ENCODE data around the gene PDPN.
"Not testable (repeated sequence)": the region's sequence is repeated elsewhere in the genome, so short reads cannot be mapped to it uniquely, and the experiment has no call there.

PDPN gene

GRCh38 chr1:13583595-13583965 is at the start of gene PDPN:
PDPN (plus strand) TSS chr1:13583832; CDS start chr1:13584034, 202 bp downstream.
- no peak for DNase-seq

- DNase-seq: no peak
These were observed 48.4 kb upstream of the PDPN start for GRCh38 chr1:13535227-13535626.

GRCh38 chr1:13536571-13536970 is 47.1 kb upstream of the PDPN start:
- DNase-seq: no peak

- DNase-seq: no peak
These were observed 44.8 kb upstream of the PDPN start for GRCh38 chr1:13538832-13539231.

- no peak for DNase-seq
These were observed 43.9 kb upstream of the PDPN start for GRCh38 chr1:13539683-13540082.

GRCh38 chr1:13540866-13541265 is 42.8 kb upstream of the PDPN start:
- no peak for DNase-seq

- DNase-seq: no peak
These were observed 42.0 kb upstream of the PDPN start for GRCh38 chr1:13541435-13542215.

GRCh38 chr1:13543451-13544220 is 40.0 kb upstream of the PDPN start:
- DNase-seq: no peak

GRCh38 chr1:13544221-13544556 is 39.4 kb upstream of the PDPN start:
- DNase-seq: no peak

GRCh38 chr1:13546791-13547190 is 36.8 kb upstream of the PDPN start:
- DNase-seq: no peak

GRCh38 chr1:13548281-13548680 is 35.4 kb upstream of the PDPN start:
- DNase-seq: no peak

GRCh38 chr1:13549021-13549420 is 34.6 kb upstream of the PDPN start:
- DNase-seq: no peak

- no peak for DNase-seq
These were observed 34.1 kb upstream of the PDPN start for GRCh38 chr1:13549521-13549920.

- no peak for DNase-seq
These were observed 33.0 kb upstream of the PDPN start for GRCh38 chr1:13550663-13551062.

GRCh38 chr1:13554798-13555197 is 28.8 kb upstream of the PDPN start:
- no peak for DNase-seq

- no peak for DNase-seq
These were observed 27.3 kb upstream of the PDPN start for GRCh38 chr1:13556224-13556764.

- no peak for DNase-seq
These were observed 23.1 kb upstream of the PDPN start for GRCh38 chr1:13560541-13560940.

GRCh38 chr1:13562981-13563380 is 20.7 kb upstream of the PDPN start:
- not testable (repeated sequence) for DNase-seq

GRCh38 chr1:13564073-13564472 is 19.6 kb upstream of the PDPN start:
- no peak for DNase-seq

- DNase-seq: not testable (repeated sequence)
These were observed 13.2 kb upstream of the PDPN start for GRCh38 chr1:13570435-13570834.

GRCh38 chr1:13570924-13571323 is 12.7 kb upstream of the PDPN start:
- no peak for DNase-seq

- DNase-seq: no peak
These were observed 10.0 kb upstream of the PDPN start for GRCh38 chr1:13573586-13573985.

GRCh38 chr1:13576926-13577325 is 6.7 kb upstream of the PDPN start:
- no peak for DNase-seq

GRCh38 chr1:13577846-13578245 is 5.8 kb upstream of the PDPN start:
- DNase-seq: no peak
